Keratinocyte (primary cell): ENCODE data around the gene PLPP1.

Experiments used
- CTCF ChIP-seq, 3 experiments: IDR thresholded peaks in 1 of 3; conservative IDR thresholded peaks in 1 of 3; optimal IDR thresholded peaks in 1 of 3; 2 replicates in 2 of 3; 3 replicates in 1 of 3; pipeline versions ENCODE3 to v1.5.1; 2011; ENCODE audit warnings: low read length in 3 of 3, mild to moderate bottlenecking in 3 of 3, moderate library complexity in 2 of 3, control low read depth in 1 of 3, inconsistent platforms in 1 of 3; ENCODE audit not compliant: insufficient read depth in 2 of 3; ENCODE audit errors: extremely low read depth in 1 of 3
- EZH2 ChIP-seq: IDR thresholded peaks from one replicate; pipeline ENCODE4 v1.6.1; 2012; ENCODE audit warnings: inconsistent platforms, mild to moderate bottlenecking, low read length, moderate library complexity

GRCh38 chr5:55438998-55439397 is 95.8 kb downstream of the PLPP1 start:
- no peak for TF ChIP-seq CTCF (optimal IDR thresholded peaks at IDR 0.05 in 1 of 3, IDR thresholded peaks at IDR 0.05 in 1 of 3, conservative IDR thresholded peaks at IDR 0.05 in 1 of 3; ENCODE audit: extremely low read depth in 1 of 3, insufficient read depth in 2 of 3, low read length in 3 of 3)
- no peak for TF ChIP-seq EZH2
